ENCODE results near the gene ADCY7.

ADCY7 gene

DNA sequence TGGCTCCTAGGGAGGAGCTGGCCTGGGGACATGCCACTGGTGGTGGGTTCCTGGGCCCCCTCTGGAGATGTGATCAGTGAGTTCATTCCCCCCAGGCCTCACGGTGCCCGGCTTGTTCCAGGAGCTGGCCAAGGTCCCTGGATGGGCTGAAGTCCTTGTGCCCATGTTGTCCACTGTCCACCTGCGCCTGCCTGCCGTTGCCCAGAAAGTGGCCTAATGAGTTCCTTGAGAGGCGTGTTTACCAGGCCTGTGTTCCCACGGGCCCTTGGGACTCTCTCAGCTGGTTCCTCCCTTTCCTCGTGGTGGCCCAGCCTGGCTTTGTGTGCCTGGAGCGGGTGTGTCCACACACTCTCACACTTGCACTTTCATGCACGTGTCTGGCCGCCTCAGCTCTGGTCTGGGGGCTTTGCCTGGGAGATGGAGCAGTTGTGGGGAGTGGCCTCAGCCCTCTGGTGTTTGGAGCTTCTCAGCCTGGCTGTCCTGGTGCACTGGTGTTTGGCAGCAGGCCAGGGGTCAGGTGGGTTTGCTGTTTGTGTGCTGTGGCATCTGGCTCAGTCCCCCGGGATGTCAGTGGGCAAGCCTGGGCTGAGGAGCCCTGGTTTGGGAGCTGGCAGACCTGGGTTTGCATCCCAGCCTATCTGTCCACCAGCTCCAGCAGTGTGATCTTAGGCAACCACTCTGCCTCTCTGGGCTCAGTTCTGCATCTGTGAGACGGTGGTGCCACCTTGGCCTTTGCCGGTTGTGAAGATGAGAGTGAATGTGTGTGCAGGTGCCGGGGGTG, 18.0 kb downstream of the ADCY7 start:
- no peak for DNase-seq

GRCh38 chr16:50285406-50286003, 19.2 kb downstream of the ADCY7 start:
- no peak for DNase-seq

DNA sequence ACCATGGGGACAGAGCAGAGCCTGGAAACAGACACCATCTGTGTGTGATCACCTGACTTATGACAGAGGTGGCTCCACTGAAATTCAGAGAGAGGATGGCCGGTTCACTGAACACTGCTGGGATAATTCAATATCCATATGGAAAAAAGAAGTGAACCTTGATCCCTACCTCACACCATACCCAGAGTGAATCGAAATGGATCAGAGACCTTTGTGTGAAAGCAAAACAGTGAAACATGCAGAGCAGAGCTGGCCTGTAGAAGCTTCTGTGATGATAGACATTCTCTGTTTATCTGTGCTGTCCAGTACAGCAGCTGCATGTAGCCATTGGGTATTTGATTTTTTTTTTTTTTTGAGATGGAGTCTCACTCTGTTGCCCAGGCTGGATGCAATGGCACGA, 20.3 kb downstream of the ADCY7 start:
- no peak for DNase-seq

DNA sequence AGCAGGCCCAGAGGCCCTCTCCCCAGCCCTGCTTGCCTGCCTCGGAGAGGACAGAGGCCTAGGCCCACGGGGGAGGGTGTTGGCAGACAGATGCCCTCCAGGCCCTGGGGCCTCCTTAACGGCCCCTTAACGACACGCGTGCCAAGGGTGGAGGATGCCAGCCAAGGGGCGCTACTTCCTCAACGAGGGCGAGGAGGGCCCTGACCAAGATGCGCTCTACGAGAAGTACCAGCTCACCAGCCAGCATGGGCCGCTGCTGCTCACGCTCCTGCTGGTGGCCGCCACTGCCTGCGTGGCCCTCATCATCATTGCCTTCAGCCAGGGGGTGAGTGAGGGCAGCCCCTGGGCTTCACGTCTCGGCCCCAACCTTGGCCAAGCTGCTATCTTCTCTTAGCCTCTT, 21.7 kb downstream of the ADCY7 start:
- no peak for DNase-seq

DNA sequence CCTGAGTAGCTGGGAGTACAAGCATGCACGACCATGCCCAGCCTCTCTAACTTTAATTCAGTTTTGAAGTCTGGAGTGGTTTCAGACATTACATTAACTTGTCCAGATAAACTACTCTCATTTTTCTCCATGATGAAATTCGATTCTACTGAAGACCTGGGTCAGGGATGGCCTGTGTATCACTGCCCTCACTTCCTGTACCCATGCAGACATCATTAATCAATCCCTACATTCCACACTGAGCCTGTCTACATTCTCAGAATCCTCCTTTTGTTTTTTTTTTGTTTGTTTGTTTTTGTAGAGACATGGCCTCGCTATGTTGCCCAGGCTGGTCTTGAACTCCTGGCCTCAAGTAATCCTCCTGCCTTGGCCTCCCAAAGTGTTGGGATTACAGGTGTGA, 22.6 kb downstream of the ADCY7 start:
- DNase-seq = no peak

DNA sequence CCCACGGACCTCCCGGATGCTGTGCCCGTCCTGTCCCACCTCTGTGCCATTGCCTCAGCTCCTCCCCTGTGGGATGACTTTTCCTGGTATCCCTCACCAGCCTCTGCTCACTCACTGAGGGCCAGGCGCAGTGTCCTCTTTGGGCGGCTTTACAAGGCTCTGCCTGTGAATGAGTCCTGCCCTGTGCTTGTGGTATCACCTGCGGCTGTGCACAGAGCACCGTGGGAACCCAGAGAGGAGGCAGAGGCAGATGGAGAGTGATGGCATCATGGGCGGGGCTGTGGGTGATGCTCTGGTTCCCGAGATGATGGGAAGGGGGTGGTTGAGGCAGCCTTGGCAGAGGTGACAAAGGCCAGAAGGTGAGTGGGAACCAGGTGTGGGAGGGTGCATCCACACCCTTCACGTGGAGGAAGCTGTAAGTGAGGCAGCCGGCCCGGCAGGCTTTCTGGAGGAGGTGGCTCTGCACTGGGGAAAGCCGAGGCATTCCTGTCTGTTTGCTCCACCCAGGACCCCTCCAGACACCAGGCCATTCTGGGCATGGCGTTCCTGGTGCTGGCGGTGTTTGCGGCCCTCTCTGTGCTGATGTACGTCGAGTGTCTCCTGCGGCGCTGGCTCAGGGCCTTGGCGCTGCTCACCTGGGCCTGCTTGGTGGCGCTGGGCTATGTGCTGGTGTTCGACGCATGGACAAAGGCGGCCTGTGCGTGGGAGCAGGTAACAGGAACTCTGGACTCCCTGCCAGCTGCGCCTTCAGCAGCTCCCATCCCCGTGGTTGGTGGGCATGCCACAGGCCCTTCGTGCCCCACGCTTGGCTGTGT, 23.8 kb downstream of the ADCY7 start:
- DNase-seq = no peak

GRCh38 chr16:50290856-50291255, 24.5 kb downstream of the ADCY7 start:
- no peak for DNase-seq

- DNase-seq = no peak
Observed at GRCh38 chr16:50291719-50292565, 25.6 kb downstream of the ADCY7 start.

DNA sequence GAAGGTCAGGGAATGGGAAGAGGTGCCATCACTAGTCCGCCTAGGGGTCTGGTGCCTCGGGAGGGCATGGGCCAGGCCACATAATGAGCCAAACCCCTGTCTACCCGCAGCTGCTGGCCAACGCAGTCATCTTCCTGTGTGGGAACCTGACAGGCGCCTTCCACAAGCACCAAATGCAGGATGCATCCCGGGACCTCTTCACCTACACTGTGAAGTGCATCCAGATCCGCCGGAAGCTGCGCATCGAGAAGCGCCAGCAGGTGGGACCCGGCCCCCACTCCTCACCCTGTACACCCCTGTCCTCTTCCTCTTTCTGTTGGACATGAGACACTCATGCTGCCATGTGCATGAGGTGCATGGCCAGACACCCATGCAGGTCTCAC, 26.2 kb downstream of the ADCY7 start:
- no peak for DNase-seq

- DNase-seq = no peak
Observed at GRCh38 chr16:50293041-50293783, 26.9 kb downstream of the ADCY7 start.

DNA sequence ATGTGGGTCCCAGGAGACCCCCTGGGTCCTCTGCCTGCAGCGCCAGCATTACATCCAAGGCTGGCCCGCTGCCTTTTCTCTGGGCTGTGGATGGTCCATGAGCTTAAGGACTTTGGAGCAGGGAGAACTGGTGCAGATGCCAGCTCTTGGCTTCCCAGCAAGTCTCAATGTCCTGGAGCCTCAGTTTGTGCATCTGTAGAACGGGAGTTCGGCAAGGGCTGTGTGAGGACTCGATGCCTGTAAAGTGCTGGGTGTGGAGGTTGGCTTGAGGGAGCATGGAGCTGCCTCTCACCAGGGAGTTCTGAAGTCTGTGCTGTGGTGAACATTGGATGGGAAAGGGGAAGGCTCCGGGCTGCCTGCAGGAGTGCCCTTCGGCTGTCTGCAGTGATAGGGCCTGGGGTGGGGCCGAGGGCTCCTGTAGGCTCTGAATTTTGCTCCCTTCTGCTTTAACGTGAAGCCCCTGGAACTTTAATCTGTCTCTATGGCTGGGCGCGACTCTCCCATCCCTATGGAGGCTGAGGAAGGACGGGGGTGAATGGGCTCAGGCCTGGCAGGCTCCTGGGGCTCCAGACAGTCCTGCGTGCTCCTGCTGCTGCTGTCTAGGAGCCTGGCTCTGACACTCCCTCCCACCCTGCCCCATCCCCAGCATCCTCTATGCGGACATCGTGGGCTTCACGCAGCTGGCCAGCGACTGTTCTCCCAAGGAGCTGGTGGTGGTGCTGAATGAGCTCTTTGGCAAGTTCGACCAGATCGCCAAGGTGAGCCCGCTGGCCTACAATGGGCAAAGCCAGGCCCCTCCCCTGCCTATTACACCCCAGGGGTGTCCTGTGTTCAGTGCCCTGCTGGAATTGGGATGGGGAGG, 27.9 kb downstream of the ADCY7 start:
- DNase-seq = no peak

- no peak for DNase-seq
Observed at GRCh38 chr16:50294955-50295354, 28.6 kb downstream of the ADCY7 start.

DNA sequence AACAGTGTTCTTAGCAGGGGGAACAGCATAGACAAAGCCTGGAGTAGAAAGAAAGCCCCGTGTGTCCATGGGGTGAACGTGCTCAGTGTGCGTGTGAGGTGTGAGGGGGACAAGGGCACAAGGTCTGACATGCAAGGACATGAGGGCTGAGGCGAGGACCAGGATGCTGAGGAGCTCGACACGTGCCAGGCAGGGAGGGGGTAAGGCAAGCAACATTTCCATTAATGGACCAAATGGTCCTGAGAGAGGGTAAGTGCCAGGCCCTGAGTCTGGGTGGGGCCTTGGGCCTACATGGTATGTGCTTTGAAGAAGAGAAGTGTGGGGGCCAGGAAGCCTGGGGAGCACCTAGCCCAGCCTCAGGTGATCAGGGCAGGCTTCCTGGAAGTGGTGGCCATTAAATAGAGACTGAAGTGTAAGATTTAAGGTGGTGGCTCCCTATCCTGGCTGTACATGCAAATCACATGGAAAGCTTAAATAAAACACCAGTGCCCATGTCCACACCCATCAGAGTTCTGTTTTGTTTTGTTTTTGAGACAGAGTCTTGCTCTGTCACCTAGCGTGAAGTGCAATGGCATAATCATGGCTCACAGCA, 29.3 kb downstream of the ADCY7 start:
- no peak for DNase-seq

DNA sequence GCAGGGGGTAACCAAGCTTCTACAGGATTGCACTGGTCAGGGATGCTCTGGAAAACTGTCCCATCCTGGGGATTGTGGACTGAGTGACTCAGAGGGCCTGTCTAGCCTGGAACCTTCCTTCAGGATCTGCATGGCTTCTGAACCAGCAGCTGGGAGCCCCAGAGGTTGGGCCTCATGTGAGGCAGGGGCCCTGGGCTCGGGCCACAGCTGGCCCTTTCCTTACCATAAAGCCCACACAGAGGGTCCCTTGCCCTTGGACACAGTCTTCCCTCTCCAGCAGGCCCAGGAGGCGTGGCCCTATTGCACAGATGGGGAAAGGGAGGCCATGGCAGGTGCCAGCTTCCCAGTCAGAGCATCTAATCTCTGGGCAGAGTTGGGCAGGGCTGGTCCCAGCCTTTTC, 30.5 kb downstream of the ADCY7 start:
- no peak for DNase-seq

GRCh38 chr16:50297301-50298074, 31.1 kb downstream of the ADCY7 start:
- no peak for DNase-seq

- DNase-seq = no peak
Observed at GRCh38 chr16:50298075-50298460, 31.7 kb downstream of the ADCY7 start.

- no peak for DNase-seq
Observed at GRCh38 chr16:50298591-50299507, 32.5 kb downstream of the ADCY7 start.

DNA sequence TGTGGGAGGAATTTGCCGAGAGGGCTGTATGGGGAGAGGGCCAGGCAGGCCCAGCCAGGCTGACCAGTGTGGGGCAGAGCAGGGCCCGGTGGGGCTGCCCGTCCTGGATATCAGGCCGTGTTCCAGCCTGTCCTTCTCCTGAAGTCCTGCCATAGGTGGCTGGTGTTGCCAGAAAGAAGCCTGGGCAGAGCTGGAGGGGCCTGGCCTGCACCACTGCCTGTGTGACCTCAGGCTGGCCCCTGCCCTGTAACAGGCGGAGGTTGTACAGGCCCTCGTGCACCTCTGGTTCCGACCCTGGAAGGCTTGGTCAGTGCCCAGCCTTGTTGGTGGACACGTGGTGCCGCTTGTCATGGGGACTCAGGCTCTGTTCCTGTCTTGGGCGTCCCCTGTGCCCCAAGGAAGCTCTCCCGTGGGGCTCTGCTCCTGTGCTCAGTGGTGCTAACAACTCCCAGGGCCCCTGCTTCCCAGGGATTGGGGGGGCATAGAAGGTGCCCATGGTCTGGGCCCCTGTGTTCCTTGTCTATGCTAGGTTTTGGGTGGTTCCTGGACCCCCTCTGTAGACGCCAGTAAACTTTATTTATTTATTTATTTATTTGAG, 33.3 kb downstream of the ADCY7 start:
- DNase-seq = no peak
